Inferior parietal cortex (tissue), 1 donor: ENCODE data around the gene UBE2L3.
"Not testable (repeated sequence)": the region's sequence is repeated elsewhere in the genome, so short reads cannot be mapped to it uniquely, and the experiment has no call there.

Source experiments
- DNase-seq: peaks from one replicate; pipeline ENCODE4 v3.0.0-alpha.2; 2016; ENCODE audit errors: extremely low spot score

UBE2L3 gene

GRCh38 chr22:21599053-21599893 lies 31.8 kb downstream of the UBE2L3 start:
- no peak for DNase-seq

DNA sequence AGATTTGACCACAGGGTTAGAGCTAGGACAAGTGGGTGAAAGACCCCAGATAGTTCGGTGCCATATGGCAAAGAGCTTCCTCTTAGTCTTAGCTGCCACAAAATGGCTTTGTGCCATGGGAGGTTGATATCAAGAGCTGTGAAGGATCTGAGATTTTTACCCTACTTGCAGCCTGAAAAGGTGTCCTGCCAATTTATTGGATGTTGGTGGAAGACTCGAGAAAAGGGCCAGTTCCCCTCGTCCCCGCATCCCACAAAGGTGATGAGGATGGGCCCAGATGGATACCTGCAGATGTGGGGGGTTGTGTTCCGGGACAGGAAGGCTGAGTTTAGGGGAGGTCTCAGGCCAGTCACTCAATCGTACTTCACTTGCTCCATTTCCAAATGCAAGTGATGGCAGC lies 35.1 kb downstream of the UBE2L3 start:
- DNase-seq = no peak

GRCh38 chr22:21603973-21604372 lies 36.5 kb downstream of the UBE2L3 start:
- no peak for DNase-seq

GRCh38 chr22:21605887-21606564 lies 38.5 kb downstream of the UBE2L3 start:
- DNase-seq = no peak

- no peak for DNase-seq
These were observed 39.3 kb downstream of the UBE2L3 start for GRCh38 chr22:21606775-21607174.

- DNase-seq = not testable (repeated sequence)
These were observed 42.1 kb downstream of the UBE2L3 start for GRCh38 chr22:21609556-21610157.

GRCh38 chr22:21611210-21611977 lies 43.9 kb downstream of the UBE2L3 start:
- DNase-seq = no peak

- no peak for DNase-seq
These were observed 45.3 kb downstream of the UBE2L3 start for GRCh38 chr22:21612858-21613257.

DNA sequence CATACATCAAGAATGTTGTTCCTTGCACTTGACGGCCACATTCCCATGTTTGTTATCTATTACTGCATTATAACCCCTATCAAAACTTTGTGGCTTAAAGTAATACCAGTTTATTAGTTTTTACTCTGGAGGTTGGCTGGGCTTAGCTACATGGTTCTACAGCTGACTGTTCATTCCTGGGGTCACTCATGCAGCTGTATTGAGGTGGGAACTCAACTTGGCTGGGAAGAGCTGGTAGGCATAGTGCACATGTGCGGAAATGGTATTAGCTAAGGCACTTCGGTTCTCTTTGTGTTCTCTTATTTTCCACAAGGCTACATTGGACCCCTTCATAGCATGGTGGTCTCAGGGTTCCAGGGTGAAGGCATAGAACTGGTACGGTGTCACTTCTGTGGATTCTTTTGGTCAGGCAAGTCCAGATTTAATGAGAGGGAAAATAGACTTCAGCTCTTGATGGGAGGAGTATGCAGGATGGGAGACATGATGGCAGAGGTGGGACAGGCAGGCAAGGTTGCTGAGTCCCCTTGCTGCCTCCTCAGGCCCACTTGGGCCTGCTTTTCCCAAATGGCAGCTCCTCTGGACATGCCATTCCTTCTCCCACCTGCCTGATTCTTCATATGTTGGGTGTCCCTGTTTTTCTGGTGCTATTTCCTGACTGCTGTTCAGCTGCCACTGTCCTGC lies 46.2 kb downstream of the UBE2L3 start:
- no peak for DNase-seq

DNA sequence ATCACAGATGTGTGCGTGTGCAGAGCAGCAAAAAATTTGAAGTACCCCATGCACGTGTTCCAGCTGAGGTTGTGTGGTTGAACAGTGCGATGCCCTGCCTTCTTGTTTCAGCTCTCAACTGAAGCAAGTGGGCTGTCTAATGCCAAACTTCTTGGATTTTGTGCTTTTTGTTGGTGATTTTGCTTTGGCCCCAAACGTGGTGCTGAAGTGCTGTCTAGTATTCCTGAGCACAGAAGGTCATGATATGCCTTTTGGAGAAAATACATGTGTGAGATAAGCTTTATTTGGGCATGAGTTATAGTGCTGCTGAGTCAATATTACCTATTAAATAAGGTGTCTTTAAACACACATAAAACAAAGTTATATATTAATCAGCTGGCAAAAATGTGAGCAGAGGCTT lies 48.2 kb downstream of the UBE2L3 start:
- DNase-seq = no peak

GRCh38 chr22:21617337-21617736 lies 49.8 kb downstream of the UBE2L3 start:
- not testable (repeated sequence) for DNase-seq

DNA sequence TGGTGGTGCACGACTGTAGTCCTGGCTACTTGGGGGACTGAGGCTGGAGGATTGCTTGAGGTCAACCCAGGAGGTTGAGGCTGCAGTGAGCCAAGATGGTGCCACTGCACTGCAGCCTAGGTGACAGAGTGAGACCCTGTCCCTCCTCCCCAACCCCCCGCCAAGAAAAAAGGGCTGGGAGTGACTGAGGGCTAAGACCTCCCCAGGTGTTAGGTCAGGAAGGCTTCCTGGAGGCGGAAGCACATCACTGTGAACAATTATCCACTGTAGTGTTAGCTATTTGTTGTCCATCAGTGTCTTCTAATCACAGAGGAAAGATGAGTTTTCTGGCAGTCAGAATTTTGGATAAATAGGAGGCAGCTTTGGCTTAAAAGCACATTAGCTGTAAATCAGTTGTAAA lies 53.5 kb downstream of the UBE2L3 start:
- DNase-seq = no peak

DNA sequence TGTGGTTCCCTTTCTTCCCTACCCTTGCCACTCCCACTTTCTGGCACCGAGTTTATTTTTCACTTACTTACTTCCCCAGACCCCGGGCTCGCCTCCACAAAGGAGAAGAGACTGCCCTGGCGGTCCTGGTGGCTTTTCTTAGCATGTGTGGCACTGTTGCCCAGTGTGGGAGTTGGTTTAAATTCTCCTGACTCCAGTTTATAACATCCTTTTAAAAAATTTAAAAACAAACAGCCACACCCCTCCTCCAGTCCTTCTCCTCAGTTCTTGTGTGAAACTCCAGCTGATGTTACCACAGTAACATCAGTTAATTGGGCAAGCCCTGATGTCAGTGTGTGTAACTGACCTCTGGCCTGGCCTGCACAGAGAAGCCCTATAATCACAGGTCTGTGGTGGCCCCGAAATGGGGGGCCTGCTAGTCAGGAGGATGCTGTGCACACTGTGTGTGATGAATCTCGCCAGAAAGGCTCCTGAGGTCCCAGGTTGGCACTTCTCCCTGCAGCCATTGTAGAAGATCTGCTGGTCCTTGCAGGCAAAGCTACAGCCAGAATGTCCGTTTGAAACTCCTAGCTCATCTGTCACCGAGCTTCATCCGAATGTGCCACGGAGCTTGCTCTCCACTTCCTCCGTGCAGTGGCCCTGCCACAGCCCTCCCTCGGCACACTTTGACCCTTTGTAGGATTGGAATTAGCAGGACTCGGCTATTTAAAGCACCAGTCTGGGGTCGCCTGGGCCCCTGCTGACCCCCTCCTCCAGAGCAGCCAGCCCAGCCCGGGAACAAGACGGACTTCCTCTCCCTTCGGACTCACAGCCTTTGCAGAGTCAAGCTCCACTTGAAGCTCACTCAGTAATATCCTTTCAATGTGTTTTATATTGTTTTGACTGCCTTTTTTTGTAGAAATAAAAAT lies 54.8 kb downstream of the UBE2L3 start:
- no peak for DNase-seq

DNA sequence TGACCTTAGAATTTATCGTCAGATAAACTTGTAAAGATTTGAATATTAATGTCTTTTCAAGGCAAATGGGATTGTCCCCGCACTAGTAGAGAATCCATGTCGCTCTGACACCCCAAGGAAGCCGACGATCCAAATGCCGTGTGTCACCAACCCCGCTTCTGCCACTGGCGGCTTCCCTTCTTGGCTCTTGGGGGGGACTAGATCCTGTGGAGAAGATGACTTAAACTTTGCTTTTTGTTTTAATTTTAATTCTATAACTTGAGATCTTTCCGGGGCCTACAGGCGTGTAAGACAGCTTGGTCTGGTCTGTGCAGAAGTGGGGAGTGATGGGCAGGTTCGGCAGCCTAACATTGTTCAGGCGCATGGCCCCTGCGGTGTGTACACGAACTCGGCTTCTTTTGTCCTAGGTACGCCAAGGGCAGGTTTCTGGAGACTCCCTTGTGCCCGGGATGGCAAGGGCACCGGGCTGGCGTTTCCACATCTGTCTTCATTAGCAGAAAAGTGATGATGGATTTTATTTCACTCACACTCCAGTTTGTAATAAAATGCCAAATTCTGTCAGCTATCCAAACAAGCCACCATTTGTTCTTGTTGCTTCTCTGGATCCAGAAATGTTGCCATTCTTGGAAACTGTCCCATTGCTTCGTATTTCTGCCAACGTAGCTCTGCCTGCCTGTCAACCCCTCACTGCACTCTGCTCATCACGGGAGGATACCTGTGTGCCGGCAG lies 55.6 kb downstream of the UBE2L3 start:
- peak; percentile 64 for DNase-seq

DNA sequence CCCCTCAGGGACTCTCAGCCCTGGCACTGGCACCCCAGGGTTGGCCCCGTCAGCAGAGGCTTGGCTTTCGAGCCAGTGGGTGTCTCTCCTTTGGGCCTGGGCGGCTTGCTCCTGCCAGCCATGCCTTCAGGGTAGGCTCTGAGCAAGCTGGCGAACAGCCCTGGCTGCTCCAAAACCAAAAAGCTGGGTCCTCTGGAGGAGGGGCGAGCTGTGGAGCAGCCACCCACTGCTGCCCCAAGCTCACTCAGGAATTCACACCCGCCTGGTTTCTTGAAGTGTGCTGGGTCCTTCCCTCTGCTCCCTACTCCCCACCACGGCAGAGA lies 56.1 kb downstream of the UBE2L3 start:
- DNase-seq = no peak

GRCh38 chr22:21624120-21624879 lies 56.8 kb downstream of the UBE2L3 start:
- peak; percentile 68 for DNase-seq

- DNase-seq = no peak
These were observed 57.6 kb downstream of the UBE2L3 start for GRCh38 chr22:21624880-21625791.
